Measurements from ENCODE around the gene ARHGAP29. TPM values are rescaled to one million over a fixed set of nuclear protein-coding genes. Genes with fewer than 3 reads are reported as not detected.
"Not testable (repeated sequence)": the region's sequence is repeated elsewhere in the genome, so short reads cannot be mapped to it uniquely, and the experiment has no call there.

Gene ARHGAP29
- total RNA-seq, 1 donor from 2014 or later: 35.1 TPM

GRCh38 chr1:94178901-94179300 is 58.5 kb downstream of the ARHGAP29 start:
- Histone ChIP-seq H3K36me3 (peaks cover 26 to 58% of the 10 kb centered on the region in 2 donors), H3K27ac (no peak overlapping the region), H3K4me3 (no peak overlapping the region), H3K27me3 (no peaks in the 10 kb centered on the region), H3K4me1 (no peaks in the 10 kb centered on the region), H3K9me3 (no peaks in the 10 kb centered on the region)
- intact Hi-C loops (cut with DNase I): no loop called here
- TF ChIP-seq CTCF (IDR thresholded peaks at IDR 0.05): no peak
- DNase-seq (ENCODE audit: low spot score in 2 of 2): no peak

- no peak overlapping the region for H3K27ac ChIP-seq
Observed at GRCh38 chr1:94169126-94169525, 68.3 kb downstream of the ARHGAP29 start.

GRCh38 chr1:94165843-94166242 is 71.5 kb downstream of the ARHGAP29 start:
- Histone ChIP-seq H3K4me3 (no peak overlapping the region), H3K36me3 (no peaks in the 10 kb centered on the region), H3K27me3 (no peaks in the 10 kb centered on the region), H3K27ac (no peak overlapping the region), H3K9me3 (no peaks in the 10 kb centered on the region), H3K4me1 (no peaks in the 10 kb centered on the region)
- no peak for DNase-seq (ENCODE audit: low spot score in 2 of 2)
- no peak for TF ChIP-seq CTCF (IDR thresholded peaks at IDR 0.05)
- intact Hi-C loops (cut with DNase I): no loop called here

More at GRCh38 chr1:94169126-94169525, 68.3 kb downstream of the ARHGAP29 start:
- Histone ChIP-seq H3K27me3 (no peaks in the 10 kb centered on the region), H3K4me3 (no peak overlapping the region), H3K4me1 (no peaks in the 10 kb centered on the region), H3K9me3 (no peaks in the 10 kb centered on the region), H3K36me3 (peaks cover 4 to 13% of the 10 kb centered on the region in 2 donors)
- no peak for DNase-seq (ENCODE audit: low spot score in 2 of 2)
- intact Hi-C loops (cut with DNase I): no loop called here
- no peak for TF ChIP-seq CTCF (IDR thresholded peaks at IDR 0.05)

GRCh38 chr1:94164885-94165284 is 72.5 kb downstream of the ARHGAP29 start:
- intact Hi-C loops (cut with DNase I); H3K4me1 ChIP-seq; H3K27ac ChIP-seq; DNase-seq (ENCODE audit: low spot score in 2 of 2); H3K36me3 ChIP-seq; H3K27me3 ChIP-seq; H3K4me3 ChIP-seq; H3K9me3 ChIP-seq: not testable (repeated sequence)

GRCh38 chr1:94164121-94164520 is 73.3 kb downstream of the ARHGAP29 start:
- H3K4me1 ChIP-seq; DNase-seq (ENCODE audit: low spot score in 2 of 2); H3K36me3 ChIP-seq; H3K9me3 ChIP-seq; intact Hi-C loops (cut with DNase I); H3K27ac ChIP-seq; H3K4me3 ChIP-seq; H3K27me3 ChIP-seq: not testable (repeated sequence)

- H3K4me3 ChIP-seq; H3K27me3 ChIP-seq; intact Hi-C loops (cut with DNase I); H3K9me3 ChIP-seq; H3K27ac ChIP-seq; H3K4me1 ChIP-seq; DNase-seq (ENCODE audit: low spot score in 2 of 2); H3K36me3 ChIP-seq: not testable (repeated sequence)
Observed at GRCh38 chr1:94163249-94163648, 74.1 kb downstream of the ARHGAP29 start.

- Histone ChIP-seq H3K4me1 (no peaks in the 10 kb centered on the region), H3K27ac (no peak overlapping the region), H3K4me3 (no peak overlapping the region)
Observed at GRCh38 chr1:94160811-94161210, 76.6 kb downstream of the ARHGAP29 start.

More at GRCh38 chr1:94160811-94161210, 76.6 kb downstream of the ARHGAP29 start:
- intact Hi-C loops (cut with DNase I): no loop called here
- H3K36me3 ChIP-seq: no peaks in the 10 kb centered on the region
- no peaks in the 10 kb centered on the region for H3K9me3 ChIP-seq
- H3K27me3 ChIP-seq: no peaks in the 10 kb centered on the region
- DNase-seq (ENCODE audit: low spot score in 2 of 2): no peak
- TF ChIP-seq CTCF (IDR thresholded peaks at IDR 0.05): no peak

All from ascending aorta (tissue), 2 donors.